Bronchial epithelial cell (primary cell): ENCODE results near the gene TMEM51. TPM values are rescaled to one million over a fixed set of nuclear protein-coding genes. Genes with fewer than 3 reads are reported as not detected.

ENCODE experiments used
- DNase-seq: peaks from one replicate; pipeline ENCODE4 v3.0.0-alpha.2; 2010; ENCODE audit warnings: low read depth
- FAIRE-seq: peaks from 2 replicates; lab custom pipeline; 2011; peaks lifted over from hg19 to GRCh38; lab: Jason Lieb, UNC
- H3K27me3 ChIP-seq: 2 replicates; pipeline ENCODE4 v1.5.1; 2011; ENCODE audit warnings: low read length; ENCODE audit not compliant: control insufficient read depth, insufficient read depth
- H3K36me3 ChIP-seq: 2 replicates; pipeline ENCODE4 v1.5.1; 2011; ENCODE audit warnings: low read length; ENCODE audit not compliant: control insufficient read depth, insufficient read depth
- H3K4me3 ChIP-seq: 2 replicates; pipeline ENCODE4 v1.5.1; 2011; ENCODE audit warnings: mild to moderate bottlenecking, low read depth, low read length, control low read depth
- CTCF ChIP-seq: IDR thresholded peaks from 2 replicates; pipeline ENCODE4 v1.5.1; 2011; ENCODE audit warnings: mild to moderate bottlenecking, moderate library complexity, low read length, control low read depth, inconsistent platforms; ENCODE audit not compliant: insufficient read depth, severe bottlenecking
- total RNA-seq: library from RNA; depleted of rRNA; stranded (reverse); fragments of >200 nt; gene quantifications from 2 replicates; pipeline ENCODE4 v1.2.1, GENCODE V29; 2014

The TMEM51 gene
- total RNA-seq, 1 donor from 2014 or later: 5.3 TPM

- TF ChIP-seq CTCF: no peak
- FAIRE-seq: no peak
- Histone ChIP-seq H3K4me3 (no peak overlapping the region), H3K36me3 (no peaks in the 10 kb centered on the region), H3K27me3 (no peaks in the 10 kb centered on the region)
- no peak for DNase-seq
Observed at GRCh38 chr1:15107911-15108310, 45.6 kb upstream of the TMEM51 start.

DNA sequence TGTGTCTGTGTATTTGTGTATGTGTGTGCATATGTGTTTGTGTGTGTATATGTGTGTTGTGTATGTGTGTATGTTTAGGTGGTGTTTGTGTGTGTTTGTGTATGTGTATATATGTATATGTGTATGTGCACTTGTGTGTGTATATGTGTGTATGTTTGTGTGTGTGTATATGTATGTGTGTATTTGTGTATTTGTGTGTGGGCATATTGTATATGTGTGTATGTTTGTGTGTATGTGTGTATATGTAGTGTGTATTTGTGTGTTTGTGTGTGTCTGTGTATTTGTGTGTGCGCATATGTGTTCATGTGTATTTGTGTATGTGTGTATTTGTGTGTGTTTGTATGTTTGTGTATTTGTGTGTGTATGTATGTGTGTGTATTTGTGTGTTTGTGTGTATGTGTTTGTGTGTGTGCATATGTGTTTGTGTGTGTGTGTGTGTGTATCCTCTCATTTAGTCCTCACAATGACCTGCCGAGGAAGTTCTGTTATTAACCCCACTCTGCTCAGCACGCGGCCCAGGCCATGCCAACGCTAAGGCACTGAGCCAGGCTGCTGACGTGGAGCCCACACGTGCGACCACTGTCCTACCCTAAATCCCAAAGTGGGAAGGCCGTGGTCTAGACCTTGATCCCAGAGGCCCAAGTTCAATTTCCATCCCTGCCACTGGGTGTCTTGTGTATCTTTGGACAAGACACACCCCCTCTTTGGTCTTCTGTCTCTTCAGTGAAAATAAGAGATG, 43.2 kb upstream of the TMEM51 start:
- Histone ChIP-seq H3K36me3 (no peaks in the 10 kb centered on the region), H3K4me3 (no peak overlapping the region), H3K27me3 (no peaks in the 10 kb centered on the region)
- no peak for TF ChIP-seq CTCF
- no peak for DNase-seq
- no peak for FAIRE-seq

DNA sequence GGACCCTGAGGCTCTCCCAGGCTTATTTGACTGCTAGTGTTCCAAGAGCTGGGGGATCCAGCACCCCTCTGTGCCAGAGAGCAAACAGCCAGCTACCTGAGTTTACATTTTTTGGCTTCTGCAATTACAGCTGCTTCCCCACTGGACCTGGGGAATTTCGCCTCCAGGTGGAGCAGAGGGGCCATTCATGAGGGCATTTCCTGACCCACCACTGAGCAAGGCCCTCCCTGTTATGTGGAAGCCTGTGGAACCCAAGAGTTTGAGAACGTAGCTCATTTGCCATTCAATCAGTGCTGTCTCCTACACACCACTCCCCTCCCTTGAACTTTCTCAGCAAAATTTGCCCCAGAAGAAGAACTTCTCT, 42.7 kb upstream of the TMEM51 start:
- TF ChIP-seq CTCF: no peak
- Histone ChIP-seq H3K27me3 (no peaks in the 10 kb centered on the region), H3K36me3 (no peaks in the 10 kb centered on the region), H3K4me3 (no peak overlapping the region)
- FAIRE-seq (no peak), DNase-seq (no peak)

- Histone ChIP-seq H3K36me3 (no peaks in the 10 kb centered on the region), H3K4me3 (no peak overlapping the region), H3K27me3 (no peaks in the 10 kb centered on the region)
- DNase-seq: no peak
- no peak for FAIRE-seq
- TF ChIP-seq CTCF: no peak
Observed at GRCh38 chr1:15113146-15113545, 40.4 kb upstream of the TMEM51 start.

- H3K4me3 ChIP-seq: no peak overlapping the region
- no peaks in the 10 kb centered on the region for H3K27me3 ChIP-seq
- TF ChIP-seq CTCF: no peak
- DNase-seq: no peak
- no peak for FAIRE-seq
- no peaks in the 10 kb centered on the region for H3K36me3 ChIP-seq
Observed at GRCh38 chr1:15114884-15115283, 38.7 kb upstream of the TMEM51 start.
